GM21825 (cell line): ENCODE results near the gene USP17L15.
"Not testable (repeated sequence)": the region's sequence is repeated elsewhere in the genome, so short reads cannot be mapped to it uniquely, and the experiment has no call there.

Source experiments
- ATAC-seq: cut with Tn5 transposase; IDR thresholded peaks from one replicate; pipeline ENCODE4 v1.9.1; 2021; ENCODE audit warnings: mild to moderate bottlenecking, moderate library complexity; ENCODE audit not compliant: unreplicated experiment

The USP17L15 gene

GRCh38 chr4:9234085-9234484 lies at the start of gene USP17L15:
Gene USP17L15 (plus strand): TSS chr4:9234385. CDS start chr4:9234385, 0 bp downstream.
- ATAC-seq: not testable (repeated sequence)

GRCh38 chr4:9210357-9210756 lies 23.8 kb upstream of the USP17L15 start, which contains the start of gene USP17L10:
Gene USP17L10 (plus strand): TSS chr4:9210657. CDS start chr4:9210657, 0 bp downstream.
- ATAC-seq: not testable (repeated sequence)

GRCh38 chr4:9214701-9215100 lies 19.5 kb upstream of the USP17L15 start:
- not testable (repeated sequence) for ATAC-seq

- not testable (repeated sequence) for ATAC-seq
Observed at GRCh38 chr4:9215105-9215504, 19.1 kb upstream of the USP17L15 start, which contains the start of gene USP17L11. Gene USP17L11 (plus strand): TSS chr4:9215405. CDS start chr4:9215405, 0 bp downstream.

- not testable (repeated sequence) for ATAC-seq
Observed at GRCh38 chr4:9219852-9220251, 14.3 kb upstream of the USP17L15 start, which contains the start of gene USP17L12. Gene USP17L12 (plus strand): TSS chr4:9220152. CDS start chr4:9220152, 0 bp downstream.

GRCh38 chr4:9224596-9224995 lies 9.6 kb upstream of the USP17L15 start, which contains the start of gene USP17L13:
Gene USP17L13 (plus strand): TSS chr4:9224896. CDS start chr4:9224896, 0 bp downstream.
- not testable (repeated sequence) for ATAC-seq

GRCh38 chr4:9230249-9230648 lies 3.9 kb upstream of the USP17L15 start:
- ATAC-seq: not testable (repeated sequence)

- not testable (repeated sequence) for ATAC-seq
Observed at GRCh38 chr4:9238461-9238860, 4.3 kb downstream of the USP17L15 start.

- not testable (repeated sequence) for ATAC-seq
Observed at GRCh38 chr4:9243579-9243978, 9.4 kb downstream of the USP17L15 start, which contains the start of gene USP17L17. Gene USP17L17 (plus strand): TSS chr4:9243879. CDS start chr4:9243879, 0 bp downstream.

- not testable (repeated sequence) for ATAC-seq
Observed at GRCh38 chr4:9247953-9248680, 13.9 kb downstream of the USP17L15 start, which contains the start of gene USP17L18. Gene USP17L18 (plus strand): TSS chr4:9248630. CDS start chr4:9248630, 0 bp downstream.

GRCh38 chr4:9253078-9253477 lies 18.9 kb downstream of the USP17L15 start, which contains the start of gene USP17L19:
Gene USP17L19 (plus strand): TSS chr4:9253378. CDS start chr4:9253378, 0 bp downstream.
- ATAC-seq: not testable (repeated sequence)

GRCh38 chr4:9257824-9258223 lies 23.6 kb downstream of the USP17L15 start, which contains the start of gene USP17L20:
Gene USP17L20 (plus strand): TSS chr4:9258124. CDS start chr4:9258124, 0 bp downstream.
- not testable (repeated sequence) for ATAC-seq

- ATAC-seq: not testable (repeated sequence)
Observed at GRCh38 chr4:9262572-9262971, 28.4 kb downstream of the USP17L15 start, which contains the start of gene USP17L21. Gene USP17L21 (plus strand): TSS chr4:9262872. CDS start chr4:9262872, 0 bp downstream.

GRCh38 chr4:9267319-9267718 lies 33.1 kb downstream of the USP17L15 start, which contains the start of gene USP17L22:
Gene USP17L22 (plus strand): TSS chr4:9267619. CDS start chr4:9267619, 0 bp downstream.
- not testable (repeated sequence) for ATAC-seq

- not testable (repeated sequence) for ATAC-seq
Observed at GRCh38 chr4:9271719-9272118, 37.5 kb downstream of the USP17L15 start.
